Bone marrow (tissue), 2 donors: ENCODE results near the gene POLR2E.

Experiments
- DNase-seq, 2 donors: peaks; one replicate each; lab custom pipeline; 2025; lab: John Stamatoyannopoulos, UW

Gene POLR2E

GRCh38 chr19:1094655-1094977 lies 559 bp downstream of the POLR2E start:
- DNase-seq, result no peak

- no peak for DNase-seq
Measured at GRCh38 chr19:1093811-1094553, 1.2 kb downstream of the POLR2E start.

GRCh38 chr19:1093330-1093729 lies 1.8 kb downstream of the POLR2E start:
- no peak for DNase-seq

- DNase-seq, result no peak
Measured at GRCh38 chr19:1091544-1092175, 3.5 kb downstream of the POLR2E start.

GRCh38 chr19:1090731-1091543 lies 4.2 kb downstream of the POLR2E start:
- no peak for DNase-seq

GRCh38 chr19:1089891-1090290 lies 5.3 kb downstream of the POLR2E start:
- no peak for DNase-seq

DNA sequence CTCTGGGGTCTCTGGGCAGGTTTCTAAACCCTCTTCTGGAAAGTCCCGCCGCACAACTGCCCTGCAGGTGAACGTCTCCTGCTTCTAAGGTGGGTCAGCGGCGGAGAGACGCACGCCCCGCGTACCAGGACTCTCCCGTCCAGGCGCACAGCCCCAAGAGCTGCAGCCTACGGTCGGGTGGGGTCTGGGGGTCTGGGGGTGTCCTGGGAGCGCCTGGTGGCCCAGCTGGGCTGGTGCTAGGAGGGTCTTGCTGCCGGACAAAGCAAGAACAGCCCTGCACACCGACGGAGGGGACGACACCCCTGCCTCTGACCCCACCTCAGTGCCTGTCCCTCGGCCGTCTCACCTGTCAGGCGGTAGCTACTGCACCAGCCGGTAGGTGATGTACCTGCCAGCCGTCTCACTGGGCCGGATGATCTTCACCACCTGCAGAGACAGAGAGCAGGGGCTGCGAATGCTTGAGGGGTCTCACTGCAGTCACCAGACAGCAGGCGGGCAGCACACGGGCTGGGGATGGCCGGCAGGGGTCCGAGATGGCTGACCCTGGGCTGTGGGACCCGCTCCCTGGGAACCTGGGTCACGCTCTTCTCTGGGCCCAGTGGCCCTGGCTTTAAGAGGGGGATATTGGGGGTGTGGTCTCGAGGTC lies 5.9 kb downstream of the POLR2E start:
- no peak for DNase-seq

GRCh38 chr19:1088416-1089010 lies 6.7 kb downstream of the POLR2E start:
- no peak for DNase-seq

- peak; percentile 54 to 82 for DNase-seq
Measured at GRCh38 chr19:1087813-1088415, 7.3 kb downstream of the POLR2E start.

GRCh38 chr19:1086613-1087012 lies 8.6 kb downstream of the POLR2E start:
- no peak for DNase-seq

DNA sequence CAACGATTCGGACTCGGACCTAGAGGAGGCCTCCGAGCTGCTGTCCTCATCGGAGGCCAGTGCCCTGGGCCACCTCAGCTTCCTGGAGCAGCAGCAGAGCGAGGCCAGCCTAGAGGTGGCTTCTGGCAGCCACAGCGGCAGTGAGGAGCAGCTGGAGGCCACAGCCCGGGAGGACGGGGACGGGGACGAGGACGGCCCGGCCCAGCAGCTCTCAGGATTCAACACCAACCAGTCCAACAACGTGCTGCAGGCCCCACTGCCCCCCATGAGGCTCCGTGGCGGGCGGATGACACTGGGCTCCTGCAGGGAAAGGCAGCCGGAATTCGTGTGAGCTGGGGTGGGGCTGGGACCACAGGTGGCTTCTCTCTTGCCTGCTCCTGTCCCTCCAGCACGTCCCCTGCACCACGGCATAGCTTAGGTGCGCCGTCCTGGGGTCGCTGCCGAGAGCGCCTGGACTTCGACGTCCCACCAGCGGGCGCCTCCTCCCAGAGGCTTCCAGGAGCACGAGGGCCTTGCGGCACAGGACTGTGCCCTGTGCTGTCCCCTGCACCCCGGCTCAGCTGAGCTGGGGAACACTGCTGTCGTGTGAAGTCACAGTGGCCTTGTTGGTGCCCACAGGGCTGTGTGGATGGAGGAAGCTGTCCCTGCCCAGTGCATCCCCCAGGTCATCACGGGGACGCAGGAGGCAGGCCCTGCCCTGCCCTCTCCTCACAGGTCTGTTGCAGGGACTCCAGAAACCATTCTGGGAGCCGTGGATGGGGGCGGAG lies 9.3 kb downstream of the POLR2E start:
- no peak for DNase-seq

- no peak for DNase-seq
Measured at GRCh38 chr19:1085053-1085658, 10.0 kb downstream of the POLR2E start.

- DNase-seq, result no peak
Measured at GRCh38 chr19:1084024-1084868, 10.9 kb downstream of the POLR2E start.

DNA sequence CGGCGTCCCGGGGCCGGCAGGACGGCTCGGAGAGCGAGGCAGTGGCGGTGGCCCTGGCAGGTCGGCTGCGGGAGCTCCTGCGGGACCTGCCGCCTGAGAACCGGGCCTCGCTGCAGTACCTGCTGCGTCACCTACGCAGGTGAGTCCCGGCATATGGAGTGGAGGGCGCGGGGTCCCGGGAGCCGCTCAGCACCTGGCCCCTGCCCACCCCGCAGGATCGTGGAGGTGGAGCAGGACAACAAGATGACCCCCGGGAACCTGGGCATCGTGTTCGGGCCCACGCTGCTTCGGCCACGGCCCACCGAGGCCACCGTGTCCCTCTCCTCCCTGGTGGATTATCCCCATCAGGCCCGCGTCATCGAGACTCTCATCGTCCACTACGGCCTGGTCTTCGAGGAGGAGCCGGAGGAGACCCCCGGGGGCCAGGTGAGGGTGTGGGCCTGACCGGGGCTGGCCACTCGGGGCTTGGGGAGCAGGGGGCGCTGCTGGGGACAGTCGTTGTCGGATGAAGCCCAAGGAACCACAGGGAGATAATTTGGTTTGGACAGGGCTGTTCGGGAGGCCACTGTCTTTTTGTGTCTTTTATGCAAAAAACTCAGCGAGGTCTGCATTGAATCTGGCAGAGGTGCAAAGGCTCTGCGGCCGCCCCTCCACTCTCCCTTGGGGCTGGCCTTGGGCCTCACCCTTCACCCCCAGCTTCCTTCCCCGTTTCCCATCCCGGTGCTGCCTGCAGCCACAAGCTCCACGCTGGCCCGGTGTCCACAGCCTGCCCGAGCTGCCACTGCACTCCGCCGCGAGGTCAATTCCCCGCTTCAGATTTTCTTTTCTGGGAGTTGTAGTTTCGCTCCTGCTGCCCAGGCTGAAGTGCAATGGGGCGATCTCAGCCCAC lies 12.0 kb downstream of the POLR2E start:
- no peak for DNase-seq

DNA sequence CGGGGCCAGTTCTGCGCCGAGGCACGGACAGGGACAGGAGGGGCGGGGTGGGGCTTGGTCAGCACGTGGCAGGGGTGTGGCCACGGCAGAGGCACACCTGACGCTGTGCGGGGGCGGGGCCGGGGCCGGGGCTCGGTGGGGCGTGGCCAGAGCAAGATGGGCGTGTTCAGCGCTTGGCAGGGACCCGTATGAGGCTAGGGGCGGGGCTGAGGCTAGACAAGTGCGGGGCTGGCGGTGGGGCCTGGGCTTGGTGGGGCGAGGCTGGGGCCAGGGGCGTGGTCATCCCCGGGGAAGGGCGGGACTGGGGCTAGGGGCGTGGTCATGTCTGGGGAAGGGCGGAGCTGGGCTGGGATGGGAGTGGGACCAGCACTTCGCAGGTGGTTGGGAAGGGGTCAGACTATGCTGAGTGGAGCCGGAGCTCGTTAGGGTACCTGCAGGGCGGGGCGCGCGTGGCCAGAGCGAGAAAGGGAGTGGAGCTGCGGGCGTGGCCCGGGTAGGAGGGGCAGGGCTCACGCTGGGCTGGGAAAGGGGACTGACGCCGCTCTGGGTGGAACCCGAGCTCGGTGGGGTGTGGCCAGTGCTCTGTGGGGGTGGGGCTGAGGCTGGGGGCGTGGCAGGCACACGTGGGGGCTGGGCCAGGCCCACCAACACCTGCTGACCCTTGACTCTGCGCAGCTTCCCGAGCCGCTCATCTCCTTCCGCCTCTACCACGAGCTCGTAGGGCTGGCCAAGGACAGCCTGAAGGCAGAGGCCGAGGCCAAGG lies 12.8 kb downstream of the POLR2E start:
- no peak for DNase-seq

- DNase-seq, result no peak
Measured at GRCh38 chr19:1081301-1082164, 13.6 kb downstream of the POLR2E start.
